C4-2B (cell line): ENCODE measurements around the gene GBP7.

ENCODE experiments used
- ZFX ChIP-seq: fragments of 450-650 bp; IDR thresholded peaks from 2 replicates; pipeline ENCODE4 v1.6.1; 2017
- TF ChIP-seq, protein P1 (sequence below): fragments of 450-650 bp; conservative IDR thresholded peaks from 2 replicates; pipeline ENCODE4 v1.5.1; 2017; ENCODE audit warnings: mild to moderate bottlenecking

- TF ChIP-seq, protein P1, sequence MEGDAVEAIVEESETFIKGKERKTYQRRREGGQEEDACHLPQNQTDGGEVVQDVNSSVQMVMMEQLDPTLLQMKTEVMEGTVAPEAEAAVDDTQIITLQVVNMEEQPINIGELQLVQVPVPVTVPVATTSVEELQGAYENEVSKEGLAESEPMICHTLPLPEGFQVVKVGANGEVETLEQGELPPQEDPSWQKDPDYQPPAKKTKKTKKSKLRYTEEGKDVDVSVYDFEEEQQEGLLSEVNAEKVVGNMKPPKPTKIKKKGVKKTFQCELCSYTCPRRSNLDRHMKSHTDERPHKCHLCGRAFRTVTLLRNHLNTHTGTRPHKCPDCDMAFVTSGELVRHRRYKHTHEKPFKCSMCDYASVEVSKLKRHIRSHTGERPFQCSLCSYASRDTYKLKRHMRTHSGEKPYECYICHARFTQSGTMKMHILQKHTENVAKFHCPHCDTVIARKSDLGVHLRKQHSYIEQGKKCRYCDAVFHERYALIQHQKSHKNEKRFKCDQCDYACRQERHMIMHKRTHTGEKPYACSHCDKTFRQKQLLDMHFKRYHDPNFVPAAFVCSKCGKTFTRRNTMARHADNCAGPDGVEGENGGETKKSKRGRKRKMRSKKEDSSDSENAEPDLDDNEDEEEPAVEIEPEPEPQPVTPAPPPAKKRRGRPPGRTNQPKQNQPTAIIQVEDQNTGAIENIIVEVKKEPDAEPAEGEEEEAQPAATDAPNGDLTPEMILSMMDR = no peak
- TF ChIP-seq ZFX = no peak
Measured at GRCh38 chr1:89095737-89096136, 80.1 kb downstream of the GBP7 start.
